Vagina (tissue), 2 donors: ENCODE results near the gene CYP4F22.
"Not testable (repeated sequence)": the region's sequence is repeated elsewhere in the genome, so short reads cannot be mapped to it uniquely, and the experiment has no call there.

Experiments
- POLR2AphosphoS5 ChIP-seq, 2 donors: sonication (generic); formaldehyde crosslinking; IDR thresholded peaks; one replicate each; pipeline ENCODE4 v1.9.0; 2017; ENCODE audit warnings: antibody characterized with exemption in 2 of 2, mild to moderate bottlenecking in 2 of 2, low read depth in 1 of 2; ENCODE audit not compliant: insufficient read depth in 1 of 2
- TF ChIP-seq, protein P1 (sequence below), 3 experiments: fragments of 450-650 bp in 2 of 3; fragments of 200-600 bp in 1 of 3; sonication (generic) in 1 of 3; IDR thresholded peaks; one replicate each; pipeline ENCODE4 v1.5.1; 2017 to 2019; ENCODE audit warnings: antibody characterized with exemption in 3 of 3, mild to moderate bottlenecking in 2 of 3, moderate library complexity in 2 of 3

DNA sequence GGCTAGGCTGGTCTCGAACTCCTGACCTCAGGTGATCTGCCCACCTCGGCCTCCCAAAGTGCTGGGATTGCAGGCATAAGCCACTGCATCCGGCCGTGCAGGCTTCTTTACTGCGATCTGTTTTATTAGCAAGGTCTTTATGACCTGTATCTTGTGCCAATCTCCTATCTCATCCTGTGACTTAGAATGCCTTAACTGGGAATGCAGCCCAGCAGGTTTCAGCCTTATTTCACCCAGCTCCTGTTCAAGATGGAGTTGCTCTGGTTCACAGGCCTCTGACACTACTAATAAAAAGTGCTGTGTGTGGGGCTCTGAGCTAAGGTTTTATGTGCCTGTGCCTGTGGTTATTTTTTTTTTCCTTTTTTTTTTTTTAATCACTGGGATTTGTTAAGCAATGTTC lies 22.6 kb upstream of the CYP4F22 start:
- TF ChIP-seq, protein P1, sequence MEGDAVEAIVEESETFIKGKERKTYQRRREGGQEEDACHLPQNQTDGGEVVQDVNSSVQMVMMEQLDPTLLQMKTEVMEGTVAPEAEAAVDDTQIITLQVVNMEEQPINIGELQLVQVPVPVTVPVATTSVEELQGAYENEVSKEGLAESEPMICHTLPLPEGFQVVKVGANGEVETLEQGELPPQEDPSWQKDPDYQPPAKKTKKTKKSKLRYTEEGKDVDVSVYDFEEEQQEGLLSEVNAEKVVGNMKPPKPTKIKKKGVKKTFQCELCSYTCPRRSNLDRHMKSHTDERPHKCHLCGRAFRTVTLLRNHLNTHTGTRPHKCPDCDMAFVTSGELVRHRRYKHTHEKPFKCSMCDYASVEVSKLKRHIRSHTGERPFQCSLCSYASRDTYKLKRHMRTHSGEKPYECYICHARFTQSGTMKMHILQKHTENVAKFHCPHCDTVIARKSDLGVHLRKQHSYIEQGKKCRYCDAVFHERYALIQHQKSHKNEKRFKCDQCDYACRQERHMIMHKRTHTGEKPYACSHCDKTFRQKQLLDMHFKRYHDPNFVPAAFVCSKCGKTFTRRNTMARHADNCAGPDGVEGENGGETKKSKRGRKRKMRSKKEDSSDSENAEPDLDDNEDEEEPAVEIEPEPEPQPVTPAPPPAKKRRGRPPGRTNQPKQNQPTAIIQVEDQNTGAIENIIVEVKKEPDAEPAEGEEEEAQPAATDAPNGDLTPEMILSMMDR (IDR thresholded peaks at IDR 0.05) = not testable (repeated sequence)
- not testable (repeated sequence) for TF ChIP-seq POLR2AphosphoS5 (IDR thresholded peaks at IDR 0.05; ENCODE audit: insufficient read depth in 1 of 2, low read depth in 1 of 2)
